HL-60 (cell line): ENCODE measurements around the gene DLG5.
A peak's percentile ranks its signal among the peaks of the same experiment; 100 is the strongest.

Experiments used
- DNase-seq, 2 experiments: peaks; one replicate each; pipeline ENCODE4 v3.0.0-alpha.2; 2010 to 2020; ENCODE audit warnings: low read depth in 1 of 2, low spot score in 1 of 2
- H3K27ac ChIP-seq: fragments of 250-450 bp; sonication (Bioruptor Pico); replicated peaks from 2 replicates; pipeline ENCODE4 v1.5.1; 2020; ENCODE audit warnings: mild to moderate bottlenecking, moderate library complexity
- H3K27me3 ChIP-seq: fragments of 250-450 bp; sonication (Bioruptor Pico); 2 replicates; pipeline ENCODE4 v1.5.1; 2021; ENCODE audit warnings: mild to moderate bottlenecking, moderate library complexity; ENCODE audit not compliant: insufficient read depth, poor library complexity, severe bottlenecking
- H3K4me3 ChIP-seq: replicated peaks from 2 replicates; pipeline ENCODE4 v1.5.1; 2011; ENCODE audit warnings: mild to moderate bottlenecking, control low read depth, low read length; ENCODE audit not compliant: insufficient read depth
- CTCF ChIP-seq: IDR thresholded peaks from one replicate; pipeline ENCODE4 v1.5.1; 2011; ENCODE audit warnings: low read length, control low read depth, inconsistent platforms; ENCODE audit not compliant: insufficient read depth
- GABPA ChIP-seq: IDR thresholded peaks from 2 replicates; pipeline ENCODE4 v1.6.1; 2012; ENCODE audit warnings: low read depth
- POLR2AphosphoS5 ChIP-seq: IDR thresholded peaks from 2 replicates; pipeline ENCODE4 v1.6.1; 2012; ENCODE audit warnings: low read depth
- REST ChIP-seq: IDR thresholded peaks from 2 replicates; pipeline ENCODE4 v1.6.1; 2012; ENCODE audit warnings: low read depth; ENCODE audit not compliant: insufficient replicate concordance
- SPI1 ChIP-seq: IDR thresholded peaks from 2 replicates; pipeline ENCODE4 v1.6.1; 2012; ENCODE audit warnings: low read depth, mild to moderate bottlenecking, borderline replicate concordance
- long read RNA-seq: library from polyadenylated mRNA; unstranded; transcript quantifications from one replicate; pipeline ENCODE4 v2.0.0, GENCODE V29; 2020

DLG5 gene
- long read RNA-seq, partial matches to known transcripts, result 9 of 12 reads
- long read RNA-seq, other reads (novel, unspliced or antisense), result 3 of 12 reads

GRCh38 chr10:77926566-77927401, at the start of gene DLG5:
Gene DLG5, minus strand, starts transcription at chr10:77926755. Its CDS starts 235 bp downstream, at chr10:77926520.
- peak in 1 of 2 experiments; percentile 17 for DNase-seq
- TF ChIP-seq GABPA (no peak), SPI1 (no peak), REST (no peak), CTCF (no peak), POLR2AphosphoS5 (no peak)
- Histone ChIP-seq H3K4me3 (peak within 1 kb of the TSS; percentile 60), H3K27me3 (peaks cover 41% of the 10 kb centered on the region), H3K27ac (no peak within 1 kb of the TSS)

GRCh38 chr10:77975086-77975666, 48.6 kb upstream of the DLG5 start:
- Histone ChIP-seq H3K27ac (no peak overlapping the region), H3K27me3 (no peaks in the 10 kb centered on the region), H3K4me3 (no peak overlapping the region)
- TF ChIP-seq SPI1 (no peak), CTCF (no peak), GABPA (no peak), POLR2AphosphoS5 (no peak), REST (no peak)
- DNase-seq, result no peak

- no peak for TF ChIP-seq GABPA
- H3K27ac ChIP-seq, result no peak overlapping the region
- DNase-seq, result peak in 1 of 2 experiments; percentile 16
- H3K27me3 ChIP-seq, result no peaks in the 10 kb centered on the region
- no peak overlapping the region for H3K4me3 ChIP-seq
Observed at GRCh38 chr10:77974396-77975074, 48.0 kb upstream of the DLG5 start.

- DNase-seq, result no peak
- no peak for TF ChIP-seq REST
- no peak for TF ChIP-seq GABPA
- TF ChIP-seq CTCF, result no peak
- no peak for TF ChIP-seq SPI1
- TF ChIP-seq POLR2AphosphoS5, result no peak
- Histone ChIP-seq H3K27ac (no peak overlapping the region), H3K27me3 (no peaks in the 10 kb centered on the region), H3K4me3 (no peak overlapping the region)
Observed at GRCh38 chr10:77973276-77973675, 46.7 kb upstream of the DLG5 start.
